ENCODE data around the gene CCDC116. TPM values are rescaled to one million over a fixed set of nuclear protein-coding genes. Genes with fewer than 3 reads are reported as not detected.
"Not testable (repeated sequence)": the region's sequence is repeated elsewhere in the genome, so short reads cannot be mapped to it uniquely, and the experiment has no call there.

CCDC116 gene
- total RNA-seq, 2 donors from 2014 or later = 0.27 to 3.1 TPM

DNA sequence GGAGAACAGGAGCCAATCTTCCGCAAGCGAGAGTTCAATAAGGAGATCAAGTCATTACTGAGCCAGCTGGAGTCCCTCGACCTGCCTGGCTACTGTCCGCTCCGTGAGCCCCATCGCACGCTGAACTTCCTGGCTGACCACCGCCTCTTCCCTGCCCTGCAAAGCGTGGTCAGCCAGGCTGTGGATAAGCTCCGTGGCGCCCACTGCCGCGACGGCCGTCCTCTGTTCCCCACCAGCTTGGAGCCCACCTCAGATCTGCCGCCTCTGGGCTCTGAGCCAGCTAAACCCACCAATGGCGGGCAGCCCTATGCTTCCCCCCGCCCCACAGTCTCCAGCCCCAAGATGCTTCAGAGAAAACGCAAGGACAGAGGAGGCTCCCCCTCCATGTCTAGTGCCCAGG is 2.3 kb downstream of the CCDC116 start:
- no peak for DNase-seq (ENCODE audit: low spot score)
- Histone ChIP-seq H3K4me3 (no peak overlapping the region), H3K9me3 (no peaks in the 10 kb centered on the region), H3K27me3 (replicated peaks; ENCODE audit: insufficient read depth) (no peaks in the 10 kb centered on the region), H3K4me1 (replicated peaks) (no peaks in the 10 kb centered on the region), H3K27ac (no peak overlapping the region), H3K36me3 (no peaks in the 10 kb centered on the region)
- 84% methylated on average over 19 of the region's 19 CpGs for WGBS
- intact Hi-C loops (cut with DNase I) = no loop called here
- TF ChIP-seq POLR2AphosphoS5 (IDR thresholded peaks at IDR 0.05) = no peak
- TF ChIP-seq, protein P1, sequence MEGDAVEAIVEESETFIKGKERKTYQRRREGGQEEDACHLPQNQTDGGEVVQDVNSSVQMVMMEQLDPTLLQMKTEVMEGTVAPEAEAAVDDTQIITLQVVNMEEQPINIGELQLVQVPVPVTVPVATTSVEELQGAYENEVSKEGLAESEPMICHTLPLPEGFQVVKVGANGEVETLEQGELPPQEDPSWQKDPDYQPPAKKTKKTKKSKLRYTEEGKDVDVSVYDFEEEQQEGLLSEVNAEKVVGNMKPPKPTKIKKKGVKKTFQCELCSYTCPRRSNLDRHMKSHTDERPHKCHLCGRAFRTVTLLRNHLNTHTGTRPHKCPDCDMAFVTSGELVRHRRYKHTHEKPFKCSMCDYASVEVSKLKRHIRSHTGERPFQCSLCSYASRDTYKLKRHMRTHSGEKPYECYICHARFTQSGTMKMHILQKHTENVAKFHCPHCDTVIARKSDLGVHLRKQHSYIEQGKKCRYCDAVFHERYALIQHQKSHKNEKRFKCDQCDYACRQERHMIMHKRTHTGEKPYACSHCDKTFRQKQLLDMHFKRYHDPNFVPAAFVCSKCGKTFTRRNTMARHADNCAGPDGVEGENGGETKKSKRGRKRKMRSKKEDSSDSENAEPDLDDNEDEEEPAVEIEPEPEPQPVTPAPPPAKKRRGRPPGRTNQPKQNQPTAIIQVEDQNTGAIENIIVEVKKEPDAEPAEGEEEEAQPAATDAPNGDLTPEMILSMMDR (IDR thresholded peaks at IDR 0.05) = no peak
- TF ChIP-seq POLR2A (IDR thresholded peaks at IDR 0.05) = no peak

DNA sequence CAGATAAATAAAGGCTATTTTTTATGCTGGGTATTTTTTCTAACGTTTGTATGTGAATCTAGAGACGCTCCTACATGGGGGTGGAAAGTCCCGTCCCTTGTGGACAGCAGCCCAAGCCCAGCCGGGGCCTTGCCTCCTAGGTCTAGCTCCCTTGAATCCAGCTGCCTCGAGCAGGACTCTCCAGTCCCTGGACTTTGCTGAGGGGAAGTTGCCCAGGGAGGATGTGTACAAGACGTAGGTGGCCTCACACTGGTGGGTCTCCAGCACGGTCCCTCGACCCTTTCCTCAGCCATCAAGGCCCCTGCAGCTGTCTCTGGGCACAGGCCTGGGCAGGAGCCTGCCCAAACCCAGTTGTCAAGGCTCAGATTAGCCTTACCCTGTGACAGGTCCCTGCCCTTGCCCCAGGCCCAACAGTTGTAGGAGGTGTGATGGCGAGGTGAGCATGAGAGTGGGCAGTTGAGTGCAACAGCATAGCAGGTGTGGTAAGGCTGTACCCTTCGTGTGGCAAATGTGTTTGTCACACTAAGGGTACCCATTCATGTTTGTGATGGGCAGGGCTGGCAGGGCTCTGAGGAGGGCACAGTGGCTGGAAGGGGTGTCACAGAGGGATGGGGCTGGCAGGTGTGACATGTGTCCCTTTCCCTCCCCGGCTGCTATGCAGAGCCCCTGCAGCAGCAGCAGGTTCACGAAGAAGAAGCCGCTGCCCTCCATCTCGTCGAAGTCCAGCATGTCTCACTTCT is 3.4 kb downstream of the CCDC116 start:
- no peak overlapping the region for H3K4me3 ChIP-seq
- H3K9me3 ChIP-seq = no peaks in the 10 kb centered on the region
- DNase-seq (ENCODE audit: low spot score) = no peak
- H3K27me3 ChIP-seq (replicated peaks; ENCODE audit: insufficient read depth) = no peaks in the 10 kb centered on the region
- intact Hi-C loops (cut with DNase I) = no loop called here
- TF ChIP-seq, protein P1 (IDR thresholded peaks at IDR 0.05) = no peak
- TF ChIP-seq POLR2AphosphoS5 (IDR thresholded peaks at IDR 0.05) = no peak
- no peak for TF ChIP-seq POLR2A (IDR thresholded peaks at IDR 0.05)
- no peaks in the 10 kb centered on the region for H3K4me1 ChIP-seq (replicated peaks)
- no peak overlapping the region for H3K27ac ChIP-seq
- no peaks in the 10 kb centered on the region for H3K36me3 ChIP-seq
- 84% methylated on average over 15 of the region's 15 CpGs for WGBS

DNA sequence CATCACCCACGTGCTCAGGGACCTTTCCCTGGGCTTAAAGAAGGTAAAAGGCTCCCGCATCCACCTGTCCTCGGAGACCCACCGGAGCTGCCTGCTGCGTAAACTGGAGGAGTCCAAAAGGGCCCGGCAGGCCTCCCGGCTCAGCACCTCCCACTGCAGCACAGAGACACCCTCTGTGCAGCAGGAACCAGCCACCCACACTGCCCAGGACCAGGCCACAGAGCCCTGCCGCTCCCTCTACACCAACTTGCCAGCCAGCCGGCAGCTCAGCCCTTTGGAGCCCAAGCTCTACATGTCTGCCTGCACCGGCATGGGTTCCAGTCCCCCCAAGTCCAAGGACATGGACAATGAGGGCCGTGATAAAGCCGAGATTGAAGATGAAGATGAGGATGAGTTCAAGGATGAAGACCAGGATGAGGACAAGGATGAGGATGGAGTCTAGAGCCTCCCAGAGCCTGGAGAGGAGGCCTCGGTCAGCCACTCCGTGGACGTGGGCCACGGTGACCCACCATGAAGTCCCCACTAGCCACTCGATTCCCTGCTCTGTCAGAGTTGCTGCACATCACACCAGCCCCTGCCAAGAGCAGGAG is 4.2 kb downstream of the CCDC116 start:
- no peaks in the 10 kb centered on the region for H3K4me1 ChIP-seq (replicated peaks)
- H3K27ac ChIP-seq = no peak overlapping the region
- H3K27me3 ChIP-seq (replicated peaks; ENCODE audit: insufficient read depth) = no peaks in the 10 kb centered on the region
- no peak overlapping the region for H3K4me3 ChIP-seq
- no peak for DNase-seq (ENCODE audit: low spot score)
- 90% methylated on average over 17 of the region's 17 CpGs for WGBS
- TF ChIP-seq, protein P1 (IDR thresholded peaks at IDR 0.05) = no peak
- TF ChIP-seq POLR2A (IDR thresholded peaks at IDR 0.05) = no peak
- TF ChIP-seq POLR2AphosphoS5 (IDR thresholded peaks at IDR 0.05) = no peak
- intact Hi-C loops (cut with DNase I) = no loop called here
- no peaks in the 10 kb centered on the region for H3K36me3 ChIP-seq
- no peaks in the 10 kb centered on the region for H3K9me3 ChIP-seq

DNA sequence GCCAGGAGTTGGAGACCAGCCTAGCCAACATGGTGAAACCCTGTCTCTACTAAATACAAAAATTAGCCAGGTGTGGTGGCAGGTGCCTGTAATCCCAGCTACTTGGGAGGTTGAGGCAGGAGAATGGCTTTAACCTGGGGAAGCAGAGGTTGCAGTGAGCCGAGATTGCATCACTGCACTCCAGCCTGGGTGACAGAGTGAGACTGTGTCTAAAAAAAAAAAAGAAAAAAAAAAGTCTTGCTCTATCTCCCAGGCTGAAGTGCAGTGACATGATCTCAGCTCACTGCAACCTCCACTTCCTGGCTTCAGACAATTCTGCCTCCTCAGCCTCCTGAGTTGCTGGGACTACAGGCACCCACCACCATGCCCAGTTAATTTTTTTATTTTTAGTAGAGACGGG is 4.9 kb downstream of the CCDC116 start:
- H3K27me3 ChIP-seq (replicated peaks; ENCODE audit: insufficient read depth); H3K27ac ChIP-seq; intact Hi-C loops (cut with DNase I); H3K9me3 ChIP-seq; H3K4me3 ChIP-seq; H3K36me3 ChIP-seq; DNase-seq (ENCODE audit: low spot score); H3K4me1 ChIP-seq (replicated peaks): not testable (repeated sequence)
- WGBS = 93% methylated on average over 2 of the region's 2 CpGs

DNA sequence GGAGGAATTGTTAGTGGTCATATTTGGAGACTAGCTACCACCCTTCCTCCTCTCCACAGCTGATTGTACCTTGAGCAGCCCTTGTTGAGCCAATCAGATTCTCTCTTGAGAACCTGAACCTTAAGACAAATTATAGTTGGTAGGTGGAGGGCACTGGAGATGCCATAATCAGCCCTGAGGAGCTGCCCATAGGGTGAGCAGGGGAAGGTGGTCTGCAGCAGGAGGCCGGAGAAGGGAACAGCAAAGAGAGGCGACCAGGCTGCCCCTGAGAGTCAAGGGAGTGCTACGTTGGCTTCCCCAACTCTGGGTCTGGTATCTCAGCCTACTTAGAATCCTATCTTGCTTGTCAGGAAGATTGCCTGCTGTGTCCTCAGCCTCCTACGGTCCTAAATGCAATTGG is 6.8 kb downstream of the CCDC116 start:
- intact Hi-C loops (cut with DNase I) = no loop called here
- no peaks in the 10 kb centered on the region for H3K4me1 ChIP-seq (replicated peaks)

More for the DNA sequence above, 6.8 kb downstream of the CCDC116 start:
- Histone ChIP-seq H3K36me3 (no peaks in the 10 kb centered on the region), H3K27me3 (replicated peaks; ENCODE audit: insufficient read depth) (no peaks in the 10 kb centered on the region), H3K9me3 (no peaks in the 10 kb centered on the region), H3K27ac (no peak overlapping the region), H3K4me3 (no peak overlapping the region)
- 60% methylated on average over 4 of the region's 4 CpGs for WGBS
- DNase-seq (ENCODE audit: low spot score) = no peak
- TF ChIP-seq, protein P1 (IDR thresholded peaks at IDR 0.05) = no peak
- TF ChIP-seq POLR2AphosphoS5 (IDR thresholded peaks at IDR 0.05) (no peak), POLR2A (IDR thresholded peaks at IDR 0.05) (no peak)

Measured in prostate gland (tissue), 2 donors.